ENCODE data around the gene SSC4D. TPM values are rescaled to one million over a fixed set of nuclear protein-coding genes. Genes with fewer than 3 reads are reported as not detected.

The SSC4D gene
- total and polyA plus RNA-seq, 2 of the 8 experiments (the other 6 are each of a cell fraction or from before 2014, with no cell fraction given) = 11.8 to 27.5 TPM

- ChIA-PET CTCF (ENCODE audit: partially characterized antibody) (interaction anchor here (0.8 to 1.7 kb wide), 2 partner anchors 9 to 26 kb away, joined by 4 to 5 read pairs; no protein-coding TSS in a partner anchor), POLR2A (ENCODE audit: partially characterized antibody) (interaction anchor here (0.9 to 1.8 kb wide), 5 partner anchors 9 to 31 kb away, joined by 3 to 4 read pairs (median 3); partner anchors contain the start of gene YWHAG)
- Histone ChIP-seq H2BK15ac (ENCODE audit: low read length) (peak overlapping the region; percentile 25; the same call in 1 of the 2 replicates), H2BK120ac (replicated peaks; ENCODE audit: low read depth, low read length) (no peak overlapping the region), H4K5ac (ENCODE audit: insufficient read length, low read depth, low read length) (no peak overlapping the region), H3K79me1 (ENCODE audit: low read depth, low read length) (no peaks in the 10 kb centered on the region), H3K56ac (replicated peaks; ENCODE audit: insufficient read length, low read depth, low read length) (no peak overlapping the region), H4K8ac (ENCODE audit: extremely low read depth, insufficient read depth, low read length) (no peak overlapping the region; the same call in 1 of the 2 replicates), H3K14ac (ENCODE audit: insufficient read length) (no peak overlapping the region), H3K36me3 (ENCODE audit: control insufficient read depth in 2 of 4, insufficient read depth in 4 of 4, low read length in 3 of 4) (no peaks in the 10 kb centered on the region), H4K20me1 (replicated peaks in 1 of 2; ENCODE audit: control insufficient read depth in 1 of 2, insufficient read depth in 2 of 2, low read length in 2 of 2) (no peaks in the 10 kb centered on the region), H3K9me3 (ENCODE audit: insufficient read depth in 2 of 2, low read depth in 1 of 2, low read length in 1 of 2) (no peaks in the 10 kb centered on the region), H3K18ac (ENCODE audit: extremely low read depth, low read length) (no peak overlapping the region), H3K4me3 (ENCODE audit: extremely low read depth in 1 of 4, insufficient read depth in 2 of 4, low read depth in 3 of 4, low read length in 4 of 4) (no peak overlapping the region), H3K4me1 (replicated peaks in 1 of 4; ENCODE audit: control insufficient read depth in 3 of 4, insufficient read depth in 4 of 4, low read length in 3 of 4) (peaks cover 4 to 7% (median 5%) of the 10 kb centered on the region in 4 experiments; a peak in 6 of 7 replicates), H2AFZ (ENCODE audit: low read length) (no peak overlapping the region), H3K27ac (ENCODE audit: low read depth, low read length) (no peak overlapping the region), H3K23ac (ENCODE audit: insufficient read length) (no peak overlapping the region), H3K4me2 (ENCODE audit: insufficient read depth in 1 of 2, low read depth in 2 of 2, low read length in 2 of 2) (no peak overlapping the region), H2BK5ac (ENCODE audit: low read depth, low read length) (peak overlapping the region; percentile 67; the same call in 1 of the 2 replicates), H3K9ac (replicated peaks in 1 of 4; ENCODE audit: extremely low read depth in 1 of 4, low read depth in 3 of 4, low read length in 3 of 4) (no peak overlapping the region), H2AK5ac (ENCODE audit: low read depth, low read length) (no peak overlapping the region), H3K23me2 (ENCODE audit: low read depth, low read length) (peaks cover 6% of the 10 kb centered on the region), H4K91ac (replicated peaks; ENCODE audit: insufficient read length, low read length) (peak overlapping the region; percentile 62), H3K79me2 (ENCODE audit: control insufficient read depth in 1 of 2, insufficient read depth in 2 of 2, low read length in 2 of 2) (no peaks in the 10 kb centered on the region), H2BK20ac (ENCODE audit: low read length) (peak overlapping the region; percentile 89; the same call in 1 of the 2 replicates), H3K27me3 (replicated peaks in 1 of 4; ENCODE audit: control insufficient read depth in 3 of 4, extremely low read depth in 1 of 4, insufficient read depth in 3 of 4, low read length in 3 of 4) (no peaks in the 10 kb centered on the region), H2BK12ac (ENCODE audit: low read depth, low read length) (peak overlapping the region; percentile 60; the same call in 1 of the 2 replicates), H3K4ac (replicated peaks; ENCODE audit: insufficient read length, low read depth, low read length) (no peak overlapping the region)
- no peak for DNase-seq (ENCODE audit: low read depth in 1 of 2, low spot score in 2 of 2)
- TF ChIP-seq SUZ12 (IDR thresholded peaks at IDR 0.05; ENCODE audit: low read length) = no peak
- no peak for TF ChIP-seq ASH2L (IDR thresholded peaks at IDR 0.05; ENCODE audit: low read length)
- no peak for TF ChIP-seq FOSL1 (IDR thresholded peaks at IDR 0.05; ENCODE audit: insufficient read depth, low read depth, low read length)
- TF ChIP-seq ATF3 (IDR thresholded peaks at IDR 0.05; ENCODE audit: insufficient read depth, low read depth, low read length) = no peak
- TF ChIP-seq CHD2 (IDR thresholded peaks at IDR 0.05; ENCODE audit: low read length) = no peak
- TF ChIP-seq CBX8 (IDR thresholded peaks at IDR 0.05; ENCODE audit: borderline replicate concordance, low read depth, low read length) = no peak
- TF ChIP-seq, protein P1, sequence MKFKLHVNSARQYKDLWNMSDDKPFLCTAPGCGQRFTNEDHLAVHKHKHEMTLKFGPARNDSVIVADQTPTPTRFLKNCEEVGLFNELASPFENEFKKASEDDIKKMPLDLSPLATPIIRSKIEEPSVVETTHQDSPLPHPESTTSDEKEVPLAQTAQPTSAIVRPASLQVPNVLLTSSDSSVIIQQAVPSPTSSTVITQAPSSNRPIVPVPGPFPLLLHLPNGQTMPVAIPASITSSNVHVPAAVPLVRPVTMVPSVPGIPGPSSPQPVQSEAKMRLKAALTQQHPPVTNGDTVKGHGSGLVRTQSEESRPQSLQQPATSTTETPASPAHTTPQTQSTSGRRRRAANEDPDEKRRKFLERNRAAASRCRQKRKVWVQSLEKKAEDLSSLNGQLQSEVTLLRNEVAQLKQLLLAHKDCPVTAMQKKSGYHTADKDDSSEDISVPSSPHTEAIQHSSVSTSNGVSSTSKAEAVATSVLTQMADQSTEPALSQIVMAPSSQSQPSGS (IDR thresholded peaks at IDR 0.05; ENCODE audit: low read length) = no peak
- TF ChIP-seq RNF2 (IDR thresholded peaks at IDR 0.05; ENCODE audit: borderline replicate concordance, low read depth, low read length, missing control alignments, poor library complexity, severe bottlenecking) = no peak
- 92% methylated on average over 13 of the region's 13 CpGs; no CpG with 5 or more reads in 1 of the 2 experiments for WGBS, 2 experiments (ENCODE audit: extremely low coverage in 1 of 2, insufficient coverage in 1 of 2, insufficient read length in 1 of 2, insufficient replicate concordance in 2 of 2, low coverage in 1 of 2, low lambda C conversion rate in 2 of 2, missing lambda C conversion rate in 1 of 2)
- FAIRE-seq = no peak
These were observed 19.4 kb downstream of the SSC4D start for GRCh38 chr7:76390092-76390491.
